CD8-positive, alpha-beta memory T cell (primary cell): ENCODE results near the gene MXRA7. TPM values are rescaled to one million over a fixed set of nuclear protein-coding genes. Genes with fewer than 3 reads are reported as not detected.

Source experiments
- CTCF ChIA-PET: fragments of 350-600 bp; sonication (Branson Sonifier 250); formaldehyde crosslinking; loops from one replicate; lab custom pipeline; 2021; ENCODE audit warnings: antibody characterized with exemption; lab: Charles Lee
- POLR2A ChIA-PET: fragments of 350-600 bp; sonication (Branson Sonifier 250); formaldehyde crosslinking; loops from one replicate; lab custom pipeline; 2021; ENCODE audit warnings: antibody characterized with exemption; lab: Charles Lee
- DNase-seq, 5 donors: peaks; one replicate each; pipeline versions ENCODE4 v3.0.0 to v3.0.0-alpha.2; 2020 to 2022; ENCODE audit warnings: mixed read lengths in 1 of 5
- H3K27ac ChIP-seq: one replicate; pipeline ENCODE4 v1.7.0; 2013; ENCODE audit warnings: low read depth, mild to moderate bottlenecking, low read length, moderate library complexity
- H3K27me3 ChIP-seq: 2 replicates; pipeline ENCODE4 v1.7.0; 2013; ENCODE audit warnings: low read length, mild to moderate bottlenecking; ENCODE audit not compliant: insufficient read depth, poor library complexity, severe bottlenecking
- H3K36me3 ChIP-seq: 2 replicates; pipeline ENCODE4 v1.7.0; 2013; ENCODE audit warnings: mild to moderate bottlenecking, low read length, moderate library complexity; ENCODE audit not compliant: insufficient read depth
- H3K4me1 ChIP-seq: 2 replicates; pipeline ENCODE4 v1.7.0; 2013; ENCODE audit warnings: mild to moderate bottlenecking, low read length, moderate library complexity; ENCODE audit not compliant: insufficient read depth
- H3K4me3 ChIP-seq: 2 replicates; pipeline ENCODE4 v1.7.0; 2013; ENCODE audit warnings: mild to moderate bottlenecking, low read length
- H3K9me3 ChIP-seq: 2 replicates; pipeline ENCODE4 v1.7.0; 2013; ENCODE audit warnings: mild to moderate bottlenecking, low read length
- H3K27ac Mint-ChIP-seq, 8 donors: one replicate each; pipeline ENCODE4 v1.8.0; 2020 to 2021; ENCODE audit warnings: mixed read lengths in 8 of 8, mild to moderate bottlenecking in 6 of 8, inconsistent platforms in 3 of 8, moderate library complexity in 3 of 8
- H3K27me3 Mint-ChIP-seq, 2 donors: one replicate each; pipeline ENCODE4 v1.8.0; 2020 to 2021; ENCODE audit warnings: mixed read lengths in 2 of 2, mild to moderate bottlenecking in 1 of 2, moderate library complexity in 1 of 2
- H3K36me3 Mint-ChIP-seq, 3 donors: one replicate each; pipeline ENCODE4 v1.8.0; 2020 to 2021; ENCODE audit warnings: mixed read lengths in 3 of 3, inconsistent platforms in 1 of 3, mild to moderate bottlenecking in 1 of 3
- H3K4me1 Mint-ChIP-seq, 3 donors: one replicate each; pipeline ENCODE4 v1.8.0; 2020 to 2021; ENCODE audit warnings: mixed read lengths in 3 of 3, inconsistent platforms in 1 of 3, mild to moderate bottlenecking in 1 of 3
- H3K4me3 Mint-ChIP-seq, 7 donors: one replicate each; pipeline ENCODE4 v1.8.0; 2020 to 2021; ENCODE audit warnings: mixed read lengths in 7 of 7, mild to moderate bottlenecking in 6 of 7, moderate library complexity in 4 of 7, inconsistent platforms in 2 of 7
- H3K9me3 Mint-ChIP-seq, 5 donors: one replicate each; pipeline ENCODE4 v1.8.0; 2020 to 2022; ENCODE audit warnings: mixed read lengths in 5 of 5, mild to moderate bottlenecking in 3 of 5, moderate library complexity in 2 of 5, inconsistent platforms in 1 of 5
- polyA plus RNA-seq: library from polyadenylated mRNA; unstranded; fragments of 300-500 nt; fragmentation: Illumina TruSeq; gene quantifications from one replicate; pipeline ENCODE4 v1.2.3, GENCODE V29; 2021
- total RNA-seq, 2 experiments: library from RNA; stranded (reverse); gene quantifications; one replicate each; pipeline ENCODE4 v1.2.3, GENCODE V29; 2021

MXRA7 gene
- total and polyA plus RNA-seq, 3 experiments from 2014 or later, result 27.1 to 30.6 (median 29.1) TPM

GRCh38 chr17:76707985-76708807 lies 2.6 kb downstream of the MXRA7 start:
- Mint-ChIP-seq H3K36me3 (peaks cover 0 to 6% (median 3%) of the 10 kb centered on the region in 3 donors), H3K4me3 (peak overlapping the region in 6 of 7 donors; percentile 26 to 85 (median 71)), H3K4me1 (peaks cover 21 to 46% (median 25%) of the 10 kb centered on the region in 3 donors)

GRCh38 chr17:76706817-76707216 lies 3.9 kb downstream of the MXRA7 start:
- ChIA-PET CTCF (no interaction called here), POLR2A (no interaction called here)
- H3K36me3 Mint-ChIP-seq, result peaks cover 0 to 3% (median 0%) of the 10 kb centered on the region in 3 donors
- Histone ChIP-seq H3K4me3 (no peak overlapping the region), H3K36me3 (no peaks in the 10 kb centered on the region), H3K9me3 (no peaks in the 10 kb centered on the region), H3K27me3 (no peaks in the 10 kb centered on the region), H3K4me1 (peaks cover 6% of the 10 kb centered on the region), H3K27ac (no peak overlapping the region)
- DNase-seq, result no peak
- peak overlapping the region in 1 of 7 donors; percentile 70 for H3K4me3 Mint-ChIP-seq
- H3K9me3 Mint-ChIP-seq, result no peaks in the 10 kb centered on the region
- no peaks in the 10 kb centered on the region for H3K27me3 Mint-ChIP-seq
- H3K4me1 Mint-ChIP-seq, result peaks cover 21 to 49% (median 25%) of the 10 kb centered on the region in 3 donors
- peak overlapping the region in 3 of 8 donors; percentile 6 to 78 (median 21) for H3K27ac Mint-ChIP-seq

More at GRCh38 chr17:76707985-76708807, 2.6 kb downstream of the MXRA7 start:
- CTCF ChIA-PET, result interaction anchor here (0.9 to 2.1 kb wide), 3 partner anchors 9 to 26 kb away, joined by 3 to 5 read pairs (median 3); no protein-coding TSS in a partner anchor
- no peak for DNase-seq
- no peak overlapping the region for H3K27ac ChIP-seq
- no peaks in the 10 kb centered on the region for H3K36me3 ChIP-seq
- no peaks in the 10 kb centered on the region for H3K27me3 Mint-ChIP-seq
- H3K9me3 Mint-ChIP-seq, result no peaks in the 10 kb centered on the region
- no peaks in the 10 kb centered on the region for H3K27me3 ChIP-seq
- POLR2A ChIA-PET, result interaction anchor here (1.6 kb wide), 1 partner anchor 37 kb away, joined by 4 read pairs; no protein-coding TSS in a partner anchor
- no peaks in the 10 kb centered on the region for H3K9me3 ChIP-seq
- peaks cover 6% of the 10 kb centered on the region for H3K4me1 ChIP-seq
- peak overlapping the region in 4 of 8 donors; percentile 17 to 80 (median 46) for H3K27ac Mint-ChIP-seq
- H3K4me3 ChIP-seq, result no peak overlapping the region

- H3K27ac Mint-ChIP-seq, result no peak overlapping the region
- no peak for DNase-seq
- POLR2A ChIA-PET, result interaction anchor here (0.6 kb wide), 1 partner anchor 83 kb away, joined by 5 read pairs; no protein-coding TSS in a partner anchor
- Histone ChIP-seq H3K27me3 (no peaks in the 10 kb centered on the region), H3K36me3 (no peaks in the 10 kb centered on the region), H3K9me3 (no peaks in the 10 kb centered on the region), H3K27ac (no peak overlapping the region), H3K4me3 (no peak overlapping the region), H3K4me1 (no peaks in the 10 kb centered on the region)
- H3K4me3 Mint-ChIP-seq, result no peak overlapping the region
- peaks cover 18 to 42% (median 18%) of the 10 kb centered on the region in 3 donors for H3K4me1 Mint-ChIP-seq
- no peaks in the 10 kb centered on the region for H3K9me3 Mint-ChIP-seq
- H3K36me3 Mint-ChIP-seq, result peaks cover 0 to 3% (median 2%) of the 10 kb centered on the region in 3 donors
- CTCF ChIA-PET, result interaction anchor here (1.5 kb wide), 1 partner anchor 14 kb away, joined by 3 read pairs; no protein-coding TSS in a partner anchor
- H3K27me3 Mint-ChIP-seq, result no peaks in the 10 kb centered on the region
Measured at GRCh38 chr17:76704805-76705204, 6.0 kb downstream of the MXRA7 start.

- no peak overlapping the region for H3K27ac ChIP-seq
- no peaks in the 10 kb centered on the region for H3K4me1 ChIP-seq
- POLR2A ChIA-PET, result interaction anchor here (1.1 kb wide), 1 partner anchor 11 kb away, joined by 3 read pairs; no protein-coding TSS in a partner anchor
- no peaks in the 10 kb centered on the region for H3K27me3 Mint-ChIP-seq
- H3K27me3 ChIP-seq, result no peaks in the 10 kb centered on the region
- H3K4me1 Mint-ChIP-seq, result peaks cover 5 to 32% (median 8%) of the 10 kb centered on the region in 3 donors
- no peak for DNase-seq
- CTCF ChIA-PET, result interaction anchor here (0.6 to 1.8 kb wide), 4 partner anchors 10 to 242 kb away, joined by 3 to 7 read pairs (median 4); partner anchors contain the start of gene METTL23
- H3K9me3 ChIP-seq, result no peaks in the 10 kb centered on the region
- H3K4me3 ChIP-seq, result no peak overlapping the region
- no peaks in the 10 kb centered on the region for H3K9me3 Mint-ChIP-seq
- peaks cover 0 to 3% (median 2%) of the 10 kb centered on the region in 3 donors for H3K36me3 Mint-ChIP-seq
- peak overlapping the region in 3 of 8 donors; percentile 39 to 61 (median 54) for H3K27ac Mint-ChIP-seq
- no peak overlapping the region for H3K4me3 Mint-ChIP-seq
- no peaks in the 10 kb centered on the region for H3K36me3 ChIP-seq
Measured at GRCh38 chr17:76702941-76703637, 7.7 kb downstream of the MXRA7 start.

- no peak for DNase-seq
- Mint-ChIP-seq H3K9me3 (no peaks in the 10 kb centered on the region), H3K4me1 (peaks cover 5 to 34% (median 8%) of the 10 kb centered on the region in 3 donors), H3K36me3 (peaks cover 0 to 3% (median 2%) of the 10 kb centered on the region in 3 donors), H3K27me3 (no peaks in the 10 kb centered on the region), H3K4me3 (no peak overlapping the region), H3K27ac (no peak overlapping the region)
- Histone ChIP-seq H3K36me3 (no peaks in the 10 kb centered on the region), H3K27me3 (no peaks in the 10 kb centered on the region), H3K4me3 (no peak overlapping the region), H3K4me1 (no peaks in the 10 kb centered on the region), H3K9me3 (no peaks in the 10 kb centered on the region), H3K27ac (no peak overlapping the region)
- POLR2A ChIA-PET, result no interaction called here
- CTCF ChIA-PET, result interaction anchor here (1.2 to 1.6 kb wide), 2 partner anchors 12 to 14 kb away, joined by 3 read pairs; no protein-coding TSS in a partner anchor
Measured at GRCh38 chr17:76702076-76702475, 8.7 kb downstream of the MXRA7 start.

GRCh38 chr17:76701471-76701967 lies 9.2 kb downstream of the MXRA7 start:
- Mint-ChIP-seq H3K27me3 (no peaks in the 10 kb centered on the region), H3K36me3 (peaks cover 0 to 2% (median 0%) of the 10 kb centered on the region in 3 donors), H3K27ac (peak overlapping the region in 4 of 8 donors; percentile 31 to 81 (median 37)), H3K4me1 (peaks cover 0 to 34% (median 13%) of the 10 kb centered on the region in 3 donors), H3K4me3 (no peak overlapping the region), H3K9me3 (no peaks in the 10 kb centered on the region)
- no peaks in the 10 kb centered on the region for H3K9me3 ChIP-seq
- POLR2A ChIA-PET, result no interaction called here
- CTCF ChIA-PET, result interaction anchor here (1.2 kb wide), 1 partner anchor 12 kb away, joined by 3 read pairs; no protein-coding TSS in a partner anchor
- H3K27me3 ChIP-seq, result no peaks in the 10 kb centered on the region
- no peak overlapping the region for H3K27ac ChIP-seq
- H3K36me3 ChIP-seq, result no peaks in the 10 kb centered on the region
- no peaks in the 10 kb centered on the region for H3K4me1 ChIP-seq
- no peak for DNase-seq
- no peak overlapping the region for H3K4me3 ChIP-seq

GRCh38 chr17:76700617-76701470 lies 9.9 kb downstream of the MXRA7 start:
- ChIA-PET CTCF (interaction anchor here (1.2 kb wide), 1 partner anchor 13 kb away, joined by 3 read pairs; no protein-coding TSS in a partner anchor), POLR2A (no interaction called here)
- H3K4me3 Mint-ChIP-seq, result peak overlapping the region; percentile 21 to 63 (median 46)
- Histone ChIP-seq H3K4me1 (no peaks in the 10 kb centered on the region), H3K27me3 (no peaks in the 10 kb centered on the region), H3K36me3 (no peaks in the 10 kb centered on the region), H3K9me3 (no peaks in the 10 kb centered on the region), H3K27ac (no peak overlapping the region), H3K4me3 (no peak overlapping the region)
- H3K27me3 Mint-ChIP-seq, result no peaks in the 10 kb centered on the region
- H3K4me1 Mint-ChIP-seq, result peaks cover 0 to 36% (median 14%) of the 10 kb centered on the region in 3 donors
- H3K36me3 Mint-ChIP-seq, result peaks cover 0 to 2% (median 0%) of the 10 kb centered on the region in 3 donors
- DNase-seq, result peak in 4 of 5 donors; percentile 16 to 72 (median 30)
- no peaks in the 10 kb centered on the region for H3K9me3 Mint-ChIP-seq
- peak overlapping the region; percentile 4 to 89 (median 80) for H3K27ac Mint-ChIP-seq
